Measurements from ENCODE around the gene TMPRSS6.

Gene TMPRSS6

DNA sequence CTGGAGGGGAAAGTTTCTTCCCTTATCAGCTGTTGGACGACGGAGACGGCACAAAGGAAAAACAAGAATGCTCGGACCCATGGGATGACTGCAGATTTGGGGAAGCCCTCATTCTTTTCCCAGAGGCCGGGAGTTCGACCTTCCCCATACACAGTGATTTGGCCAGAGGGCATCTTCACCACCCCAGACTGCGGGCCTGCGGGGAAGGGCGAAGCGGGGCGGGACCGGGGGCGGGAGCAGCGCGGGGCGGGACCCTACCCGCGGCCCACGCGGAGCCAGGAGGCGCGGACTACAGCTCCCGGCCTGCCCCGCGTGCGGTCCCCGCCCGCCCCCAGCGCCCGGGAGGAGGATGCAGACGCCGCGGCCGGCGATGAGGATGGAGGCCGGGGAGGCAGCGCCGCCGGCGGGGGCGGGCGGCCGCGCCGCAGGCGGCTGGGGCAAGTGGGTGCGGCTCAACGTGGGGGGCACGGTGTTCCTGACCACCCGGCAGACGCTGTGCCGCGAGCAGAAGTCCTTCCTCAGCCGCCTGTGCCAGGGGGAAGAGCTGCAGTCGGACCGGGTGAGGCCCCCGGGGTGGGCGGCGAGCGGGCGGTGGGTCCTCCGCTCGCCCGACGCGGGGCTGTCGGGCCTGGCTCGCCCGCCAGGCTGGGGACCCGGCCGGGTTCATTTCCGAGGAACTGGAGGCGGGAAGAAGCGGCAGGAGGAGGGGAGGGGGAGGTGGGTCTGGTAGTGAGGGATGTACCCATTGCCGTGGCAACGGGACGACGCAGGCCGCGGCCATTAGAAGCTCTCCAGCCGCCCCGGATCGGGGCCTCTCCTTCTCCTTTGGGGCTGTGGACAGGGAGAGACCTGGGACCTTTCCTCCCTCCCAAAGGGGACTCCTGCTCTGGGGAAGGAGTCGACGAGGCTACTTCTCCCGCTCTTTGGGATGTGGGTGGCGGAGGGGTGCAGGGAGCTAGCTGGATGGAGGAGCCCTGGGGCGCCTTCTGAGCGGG, 57.8 kb downstream of the TMPRSS6 start, which contains the start of gene KCTD17:
TSS of gene KCTD17 (plus strand) at position 352 of the 995 bp plus-strand sequence. CDS start at position 371, 19 bp downstream.
- peak; percentile 25 for DNase-seq (ENCODE audit: low spot score)

GRCh38 chr22:37050913-37051312, 58.6 kb downstream of the TMPRSS6 start:
- DNase-seq (ENCODE audit: low spot score), result no peak

DNA sequence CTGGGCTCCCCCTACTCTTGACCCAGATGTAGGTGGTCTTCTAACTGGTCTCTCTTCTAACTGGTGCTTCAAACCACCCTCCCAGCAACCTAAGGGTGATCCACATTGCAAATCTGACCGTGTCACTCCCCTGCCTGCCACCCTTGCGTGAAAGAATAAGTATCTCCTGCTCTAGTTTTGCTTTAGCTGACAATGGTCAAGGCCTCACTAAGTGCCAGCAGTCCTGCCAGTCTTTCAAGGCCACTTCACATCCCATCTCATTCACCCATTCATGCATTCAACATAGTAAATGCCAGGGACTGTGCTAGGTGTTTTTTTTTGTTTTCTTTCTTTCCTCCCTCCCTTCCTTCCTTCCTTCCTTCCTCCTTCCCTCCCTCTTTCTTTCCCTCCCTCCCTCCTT, 60.3 kb downstream of the TMPRSS6 start:
- DNase-seq (ENCODE audit: low spot score), result no peak

GRCh38 chr22:37048133-37048532, 61.4 kb downstream of the TMPRSS6 start:
- no peak for DNase-seq (ENCODE audit: low spot score)

- no peak for DNase-seq (ENCODE audit: low spot score)
These were observed 62.5 kb downstream of the TMPRSS6 start for GRCh38 chr22:37047006-37047405.

- no peak for DNase-seq (ENCODE audit: low spot score)
These were observed 62.9 kb downstream of the TMPRSS6 start for GRCh38 chr22:37046589-37046988.

GRCh38 chr22:37045958-37046357, 63.6 kb downstream of the TMPRSS6 start:
- DNase-seq (ENCODE audit: low spot score), result no peak

DNA sequence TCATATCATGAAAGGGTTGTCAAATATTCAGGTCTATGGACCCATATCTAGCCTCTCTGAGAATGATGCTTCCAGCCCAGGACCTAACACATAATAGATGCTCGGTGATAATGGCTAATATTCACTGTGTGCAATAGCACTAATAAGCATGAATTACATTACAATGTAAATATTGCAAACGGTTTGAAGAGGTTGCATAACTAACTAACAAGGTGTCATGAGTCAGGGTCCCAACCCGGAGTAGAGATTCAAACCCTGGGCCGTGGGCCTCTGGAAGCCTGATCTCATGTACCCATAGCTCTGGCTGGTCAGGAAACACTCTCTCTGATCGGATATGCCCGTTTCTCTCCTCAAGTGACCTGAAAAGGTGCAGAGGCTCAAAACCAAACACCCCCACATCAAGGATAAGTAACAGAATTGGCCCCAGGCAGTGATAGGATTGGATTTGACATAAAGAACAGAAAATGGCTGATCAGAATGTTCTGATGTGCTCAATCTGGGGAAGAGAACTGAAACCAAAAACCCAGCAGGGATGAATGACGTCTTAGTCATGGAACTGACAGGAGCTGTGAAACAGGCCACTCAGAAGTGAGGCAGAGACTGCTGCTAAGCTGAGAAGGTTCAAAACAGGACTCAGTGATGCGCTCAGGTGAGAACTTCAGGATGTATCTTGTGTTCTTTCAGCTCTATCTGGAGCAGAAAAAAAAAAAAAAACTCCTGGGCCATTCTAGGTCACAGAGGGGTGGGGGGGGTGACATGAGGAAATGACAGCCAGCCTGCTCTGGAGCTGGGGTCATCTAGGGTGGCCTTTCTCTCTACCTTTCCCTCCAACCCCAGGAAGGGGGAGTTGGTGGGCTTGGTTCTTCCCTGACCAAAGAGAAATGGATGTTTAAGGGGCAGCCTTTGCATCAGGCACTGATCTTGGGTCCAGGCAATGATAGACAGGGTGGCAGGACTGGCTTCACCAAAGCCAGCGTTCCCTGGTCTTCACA, 64.6 kb downstream of the TMPRSS6 start:
- no peak for DNase-seq (ENCODE audit: low spot score)

DNA sequence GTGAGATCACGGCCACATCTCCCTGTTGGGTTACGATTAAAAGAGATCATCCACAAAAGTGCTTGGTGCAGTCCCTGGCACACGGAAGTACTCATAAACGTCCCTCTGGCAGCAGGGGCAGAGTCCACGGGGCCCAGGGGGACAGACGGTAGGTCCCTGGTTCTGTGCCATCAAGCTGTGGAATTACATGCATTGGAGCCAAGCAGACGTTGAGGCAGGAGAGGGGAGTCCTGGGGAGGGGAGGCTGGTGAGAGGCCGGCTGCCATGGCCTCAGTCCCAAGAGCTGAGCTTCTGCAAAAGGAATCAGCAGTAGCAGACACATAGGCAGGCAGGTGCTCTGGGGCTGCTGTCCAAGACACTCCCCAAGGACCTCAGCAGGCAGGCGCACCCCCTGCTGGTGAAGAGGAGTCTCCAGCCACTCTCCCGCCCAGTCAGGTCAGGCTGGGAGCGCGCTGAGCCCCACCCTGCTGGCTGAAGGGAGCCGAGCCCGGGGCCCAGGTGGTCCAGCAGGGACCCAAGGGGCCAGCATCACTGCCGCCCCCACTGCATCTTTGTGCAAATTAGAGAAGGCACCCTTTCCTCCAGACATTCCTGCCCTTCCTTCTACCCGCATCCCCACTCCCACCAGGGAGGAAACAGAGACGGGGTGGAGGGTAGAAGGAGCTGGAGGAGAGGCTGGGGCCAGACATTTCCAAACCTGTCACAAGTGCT, 65.5 kb downstream of the TMPRSS6 start:
- no peak for DNase-seq (ENCODE audit: low spot score)

DNA sequence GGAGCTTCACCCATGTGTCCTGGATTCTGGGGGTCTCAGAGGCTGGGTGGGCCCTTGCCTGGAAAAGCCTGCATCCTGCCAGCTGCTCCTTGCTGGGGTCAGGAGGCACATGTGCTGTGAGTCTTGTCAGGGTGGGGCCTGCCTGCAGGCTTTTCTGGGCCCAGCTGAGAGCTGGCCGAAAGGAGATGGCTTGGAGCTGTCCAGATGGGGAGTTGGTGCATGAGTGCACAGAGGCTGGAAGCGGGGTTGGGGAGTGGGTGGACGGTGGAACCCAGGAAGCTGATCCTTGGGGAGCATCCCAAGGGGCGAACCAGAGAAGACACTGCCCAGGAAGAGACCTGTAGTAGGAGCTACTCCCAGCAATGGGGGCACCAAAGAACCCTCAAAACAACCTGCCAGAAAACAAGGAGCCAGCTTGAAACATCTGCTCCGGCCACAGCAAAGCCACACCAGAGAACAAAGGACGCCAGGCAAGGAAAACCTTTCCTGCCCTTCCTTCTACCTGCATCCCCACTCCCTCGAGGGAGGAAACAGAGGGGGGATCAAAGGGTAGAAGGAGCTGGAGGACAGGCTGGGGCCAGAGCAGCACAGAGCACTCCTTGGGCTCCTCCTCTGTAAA, 66.2 kb downstream of the TMPRSS6 start:
- DNase-seq (ENCODE audit: low spot score), result no peak

GRCh38 chr22:37039466-37039865, 70.0 kb downstream of the TMPRSS6 start:
- no peak for DNase-seq (ENCODE audit: low spot score)

- DNase-seq (ENCODE audit: low spot score), result no peak
These were observed 71.8 kb downstream of the TMPRSS6 start for GRCh38 chr22:37037669-37038068.

- no peak for DNase-seq (ENCODE audit: low spot score)
These were observed 72.7 kb downstream of the TMPRSS6 start for GRCh38 chr22:37036655-37037377.

DNA sequence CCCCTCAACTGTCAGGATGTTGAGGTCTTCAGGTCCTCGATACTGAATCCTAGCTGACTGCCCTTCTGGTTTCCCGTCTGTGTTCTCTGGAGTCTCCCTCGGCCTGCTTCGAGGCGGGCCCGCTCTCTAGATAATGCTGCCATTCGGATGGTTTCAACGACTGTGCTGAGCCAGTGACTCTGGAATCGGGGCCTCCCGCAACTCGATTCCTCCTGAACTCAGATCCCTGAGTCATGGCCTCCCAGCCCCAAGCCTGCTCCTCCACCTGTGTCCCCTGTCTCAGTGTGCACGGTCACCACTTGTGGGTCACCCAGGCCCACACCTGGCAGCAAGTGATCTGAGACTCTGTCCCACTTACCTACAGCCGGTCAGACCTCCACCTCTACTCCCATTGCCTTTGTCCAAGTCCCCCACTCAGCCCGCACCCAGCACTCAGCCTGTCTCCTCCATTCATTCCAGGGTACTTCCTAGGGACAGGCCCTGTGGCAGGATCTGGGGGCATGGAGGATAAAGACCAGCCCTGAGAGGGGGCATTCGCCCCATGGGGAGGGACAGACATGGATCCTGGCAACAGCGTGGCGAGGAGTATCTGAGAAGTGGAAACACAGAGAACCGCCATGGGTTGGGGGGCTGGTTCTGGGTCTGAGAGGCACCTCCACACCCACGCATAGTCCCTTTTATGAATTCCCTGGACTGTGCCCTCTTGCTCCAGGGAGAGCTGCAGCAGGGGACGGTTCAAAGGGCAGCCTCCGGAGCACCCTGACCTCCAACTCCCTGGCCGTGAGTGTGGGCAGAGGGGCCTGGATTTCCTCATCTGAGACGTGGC, 75.7 kb downstream of the TMPRSS6 start:
- DNase-seq (ENCODE audit: low spot score), result no peak

DNA sequence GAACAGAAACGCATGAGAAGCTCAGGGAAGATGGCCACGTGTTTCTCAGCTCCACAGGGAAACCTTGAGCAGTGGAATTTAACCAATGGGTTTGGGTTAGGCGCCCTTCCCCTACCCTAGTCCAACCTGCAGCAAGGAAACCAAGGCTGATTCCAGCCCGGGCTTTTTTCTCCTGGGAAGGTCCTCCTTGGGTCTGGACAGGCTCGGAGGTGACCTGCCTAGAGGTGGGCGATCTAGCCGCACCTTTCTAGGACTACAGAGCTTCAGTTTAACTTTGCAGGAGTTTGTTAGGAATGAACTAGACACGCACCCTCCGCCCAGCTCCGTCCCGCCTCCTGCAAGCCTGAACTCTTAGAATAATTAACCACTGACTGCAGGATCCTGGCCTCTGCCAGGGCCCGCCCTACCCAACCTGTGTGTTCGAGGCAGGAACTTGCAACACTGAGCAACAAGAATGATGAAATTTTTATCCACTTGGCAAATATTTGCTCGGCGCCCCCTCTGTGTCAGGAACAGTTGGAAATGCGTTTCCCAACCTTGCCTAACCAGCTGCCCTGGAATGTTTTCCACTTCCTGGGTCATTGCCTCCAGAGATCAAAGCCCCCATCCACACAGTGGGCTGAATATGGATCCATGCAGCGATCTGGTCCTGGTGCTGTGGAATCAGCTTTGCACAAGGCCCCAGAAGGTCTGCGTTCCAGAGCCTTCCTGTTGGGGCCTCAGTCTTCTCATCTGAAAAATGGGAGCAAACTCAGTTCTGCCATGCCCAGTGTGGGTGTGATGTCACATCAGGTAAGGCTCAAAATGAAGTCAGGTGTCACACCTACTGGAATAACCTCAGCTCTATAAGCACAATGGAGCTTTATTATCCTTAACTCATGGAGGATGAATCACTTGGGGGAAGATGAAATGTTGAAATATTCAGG, 76.7 kb downstream of the TMPRSS6 start:
- no peak for DNase-seq (ENCODE audit: low spot score)

- DNase-seq (ENCODE audit: low spot score), result no peak
These were observed 77.4 kb downstream of the TMPRSS6 start for GRCh38 chr22:37032134-37032534.

DNA sequence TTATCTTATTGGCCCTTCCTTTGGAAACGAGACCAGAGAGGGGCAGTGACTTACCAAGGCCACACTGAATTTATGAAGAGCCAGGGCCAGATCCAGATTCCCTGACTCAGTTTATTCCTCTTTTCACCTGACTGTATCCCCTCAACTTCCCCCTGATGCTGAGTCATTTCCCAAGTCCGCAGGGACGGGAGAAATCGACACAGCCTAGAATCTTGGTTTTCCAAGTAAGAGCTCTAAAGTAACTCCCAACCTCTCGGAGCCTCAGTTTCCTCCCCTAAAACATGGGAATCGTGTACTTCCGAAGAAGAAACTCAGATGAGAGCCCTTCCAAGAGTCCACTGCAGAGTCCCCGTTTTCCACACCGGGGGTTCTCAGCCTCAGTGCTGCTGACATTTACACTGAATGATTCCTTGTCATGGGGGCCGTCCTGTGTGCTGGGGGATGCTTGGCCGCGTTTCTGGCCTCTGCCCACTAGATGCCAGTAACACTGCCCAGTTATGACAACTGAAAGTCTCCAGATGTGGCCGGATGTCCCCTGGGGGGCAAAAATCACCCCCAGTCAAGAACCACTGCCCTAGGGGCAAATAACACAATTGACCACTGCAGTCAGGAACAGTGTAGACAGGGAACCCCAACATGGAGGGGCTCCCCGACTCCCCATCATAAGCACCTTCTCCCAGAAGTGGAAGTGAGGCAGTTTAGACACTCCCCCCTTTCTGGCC, 78.8 kb downstream of the TMPRSS6 start:
- DNase-seq (ENCODE audit: low spot score), result no peak
